RWPE2 (cell line): ENCODE data around the gene RGCC.

Experiments used
- ATAC-seq: fragments of 200-7000 bp; cut with Tn5 transposase; 3 replicates; pipeline ENCODE4 v1.9.1; 2021; ENCODE audit warnings: low read depth
- DNase-seq: peaks from one replicate; pipeline ENCODE4 v3.0.0-alpha.2; 2020; ENCODE audit warnings: low spot score
- H3K27ac ChIP-seq: fragments of 450-650 bp; 2 replicates; pipeline ENCODE4 v1.5.1; 2017; ENCODE audit warnings: mild to moderate bottlenecking; ENCODE audit not compliant: poor library complexity, severe bottlenecking
- H3K27me3 ChIP-seq: fragments of 250-450 bp; sonication (Bioruptor Pico); 2 replicates; pipeline ENCODE4 v1.5.1; 2021; ENCODE audit warnings: mild to moderate bottlenecking, moderate library complexity; ENCODE audit not compliant: insufficient read depth, poor library complexity, severe bottlenecking
- H3K36me3 ChIP-seq: fragments of 250-450 bp; sonication (Bioruptor Pico); 2 replicates; pipeline ENCODE4 v1.5.1; 2020; ENCODE audit warnings: low read depth, mild to moderate bottlenecking, moderate library complexity
- H3K4me1 ChIP-seq: fragments of 250-450 bp; sonication (Bioruptor Pico); 2 replicates; pipeline ENCODE4 v1.5.1; 2021; ENCODE audit warnings: mild to moderate bottlenecking, moderate library complexity; ENCODE audit not compliant: insufficient read depth, poor library complexity, severe bottlenecking
- H3K4me3 ChIP-seq: fragments of 250-450 bp; sonication (Bioruptor Pico); 2 replicates; pipeline ENCODE4 v1.5.1; 2021; ENCODE audit warnings: mild to moderate bottlenecking, moderate library complexity; ENCODE audit not compliant: severe bottlenecking
- H3K9me3 ChIP-seq: fragments of 250-450 bp; sonication (Bioruptor Pico); 2 replicates; pipeline ENCODE4 v1.5.1; 2021; ENCODE audit warnings: mild to moderate bottlenecking, moderate library complexity; ENCODE audit not compliant: severe bottlenecking
- TF ChIP-seq, protein P1 (sequence below): fragments of 450-650 bp; IDR thresholded peaks from one replicate; pipeline ENCODE4 v1.5.1; 2017; ENCODE audit warnings: mild to moderate bottlenecking, moderate library complexity; ENCODE audit not compliant: poor library complexity, severe bottlenecking

RGCC gene

DNA sequence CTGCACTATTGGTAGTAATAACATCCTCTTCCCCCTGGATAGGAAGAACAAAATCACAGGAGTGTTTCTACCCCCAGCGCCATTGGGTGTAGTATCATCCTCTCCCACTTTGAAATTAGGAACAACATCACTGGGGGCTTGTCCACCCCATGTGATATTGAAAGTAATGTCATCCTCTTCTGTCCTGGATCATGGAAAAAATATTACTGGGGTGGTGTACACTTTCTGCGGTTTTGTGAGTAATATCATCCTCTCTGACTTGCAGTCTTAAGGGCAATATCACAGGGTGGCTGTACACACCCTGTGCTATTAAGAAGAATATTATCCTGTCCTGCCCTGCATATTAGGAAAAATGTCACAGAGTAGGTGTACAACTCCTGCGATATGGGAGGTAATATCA lies 4.9 kb upstream of the RGCC start:
- Histone ChIP-seq H3K4me3 (no peak overlapping the region), H3K27me3 (peaks cover 16% of the 10 kb centered on the region), H3K27ac (no peak overlapping the region), H3K9me3 (no peaks in the 10 kb centered on the region), H3K36me3 (no peaks in the 10 kb centered on the region), H3K4me1 (no peaks in the 10 kb centered on the region)
- TF ChIP-seq, protein P1, sequence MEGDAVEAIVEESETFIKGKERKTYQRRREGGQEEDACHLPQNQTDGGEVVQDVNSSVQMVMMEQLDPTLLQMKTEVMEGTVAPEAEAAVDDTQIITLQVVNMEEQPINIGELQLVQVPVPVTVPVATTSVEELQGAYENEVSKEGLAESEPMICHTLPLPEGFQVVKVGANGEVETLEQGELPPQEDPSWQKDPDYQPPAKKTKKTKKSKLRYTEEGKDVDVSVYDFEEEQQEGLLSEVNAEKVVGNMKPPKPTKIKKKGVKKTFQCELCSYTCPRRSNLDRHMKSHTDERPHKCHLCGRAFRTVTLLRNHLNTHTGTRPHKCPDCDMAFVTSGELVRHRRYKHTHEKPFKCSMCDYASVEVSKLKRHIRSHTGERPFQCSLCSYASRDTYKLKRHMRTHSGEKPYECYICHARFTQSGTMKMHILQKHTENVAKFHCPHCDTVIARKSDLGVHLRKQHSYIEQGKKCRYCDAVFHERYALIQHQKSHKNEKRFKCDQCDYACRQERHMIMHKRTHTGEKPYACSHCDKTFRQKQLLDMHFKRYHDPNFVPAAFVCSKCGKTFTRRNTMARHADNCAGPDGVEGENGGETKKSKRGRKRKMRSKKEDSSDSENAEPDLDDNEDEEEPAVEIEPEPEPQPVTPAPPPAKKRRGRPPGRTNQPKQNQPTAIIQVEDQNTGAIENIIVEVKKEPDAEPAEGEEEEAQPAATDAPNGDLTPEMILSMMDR = no peak
- ATAC-seq (peak; percentile 41; the same call in 1 of the 3 replicates), DNase-seq (no peak)

DNA sequence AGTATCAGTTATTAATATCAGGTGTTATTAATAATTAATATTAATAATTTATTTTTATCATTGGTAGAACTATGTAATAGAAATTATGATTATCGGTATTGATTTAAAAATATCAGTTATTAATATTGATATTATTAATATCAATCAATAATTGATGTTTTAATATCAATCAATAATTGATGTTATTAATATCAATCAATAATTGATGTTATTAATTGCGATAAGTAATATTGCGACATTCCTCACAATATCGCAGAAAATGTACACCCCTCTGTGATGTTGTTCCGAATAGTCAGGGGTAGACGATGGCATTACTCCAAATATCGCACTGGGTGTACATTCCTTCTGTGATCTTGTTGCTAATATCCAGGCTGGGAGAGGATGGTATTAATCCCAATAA lies 3.7 kb upstream of the RGCC start:
- no peak for ATAC-seq
- Histone ChIP-seq H3K4me3 (no peak overlapping the region), H3K36me3 (no peaks in the 10 kb centered on the region), H3K27me3 (peaks cover 25% of the 10 kb centered on the region), H3K27ac (no peak overlapping the region), H3K4me1 (no peaks in the 10 kb centered on the region), H3K9me3 (no peaks in the 10 kb centered on the region)
- TF ChIP-seq, protein P1 = no peak
- no peak for DNase-seq

DNA sequence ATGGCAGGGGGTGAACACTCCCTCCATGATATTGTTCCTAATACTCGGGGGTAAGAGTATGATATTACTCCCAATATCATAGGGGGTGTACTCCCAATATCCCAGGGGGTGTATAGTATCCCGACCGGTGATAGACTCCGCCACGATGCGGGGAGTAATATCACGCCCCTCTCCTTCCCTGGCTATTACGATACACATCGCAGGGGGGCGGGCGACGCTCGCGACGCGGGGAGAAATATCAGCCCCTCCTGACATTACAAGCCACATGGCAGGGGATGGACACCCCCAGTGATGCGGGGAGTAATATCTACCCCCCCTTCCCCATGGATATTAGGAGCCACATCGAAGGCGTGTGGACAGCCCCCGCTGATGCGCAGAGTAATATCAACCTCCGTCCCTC lies 3.2 kb upstream of the RGCC start:
- H3K36me3 ChIP-seq = no peaks in the 10 kb centered on the region
- DNase-seq = no peak
- peaks cover 29% of the 10 kb centered on the region for H3K27me3 ChIP-seq
- no peaks in the 10 kb centered on the region for H3K4me1 ChIP-seq
- H3K4me3 ChIP-seq = no peak overlapping the region
- TF ChIP-seq, protein P1 = no peak
- no peak overlapping the region for H3K27ac ChIP-seq
- no peaks in the 10 kb centered on the region for H3K9me3 ChIP-seq
- ATAC-seq = no peak

DNA sequence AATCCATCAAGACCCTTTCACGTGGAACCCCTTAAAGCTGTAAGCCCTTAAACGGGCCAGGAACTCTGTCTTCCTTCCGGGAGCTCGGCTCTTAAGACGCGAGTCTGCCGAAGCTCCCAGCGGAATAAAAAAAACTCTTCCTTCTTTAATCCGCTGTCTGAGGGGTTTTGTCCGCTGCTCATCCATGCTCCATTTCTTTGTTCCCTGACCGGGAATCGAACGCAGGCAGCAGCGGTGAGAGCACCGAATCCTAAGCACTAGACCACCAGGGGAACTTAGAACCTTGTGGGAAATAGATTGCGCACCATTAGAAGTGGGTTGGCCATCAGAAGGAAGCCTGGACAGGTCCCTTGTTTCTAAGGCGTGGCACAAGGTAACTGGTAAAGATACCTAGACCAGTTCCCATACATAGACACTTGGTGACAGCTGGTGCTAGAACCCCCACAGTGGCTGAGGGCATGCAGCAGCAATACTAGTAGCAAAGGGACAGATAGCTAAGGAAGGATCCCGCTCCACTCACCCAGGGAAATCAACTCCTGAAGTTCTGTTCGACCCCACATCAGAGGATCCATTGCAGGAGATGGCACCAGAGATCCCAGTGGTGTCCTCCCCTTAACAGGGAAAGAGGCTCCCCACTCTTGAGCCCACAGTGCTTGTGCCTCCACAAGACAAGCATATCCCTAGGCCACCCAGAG lies 1.5 kb upstream of the RGCC start:
- peaks cover 29% of the 10 kb centered on the region for H3K27me3 ChIP-seq
- no peak for DNase-seq
- TF ChIP-seq, protein P1 = no peak
- no peak for ATAC-seq
- H3K27ac ChIP-seq = no peak overlapping the region
- H3K9me3 ChIP-seq = no peaks in the 10 kb centered on the region
- no peaks in the 10 kb centered on the region for H3K36me3 ChIP-seq
- H3K4me1 ChIP-seq = no peaks in the 10 kb centered on the region
- H3K4me3 ChIP-seq = no peak overlapping the region

DNA sequence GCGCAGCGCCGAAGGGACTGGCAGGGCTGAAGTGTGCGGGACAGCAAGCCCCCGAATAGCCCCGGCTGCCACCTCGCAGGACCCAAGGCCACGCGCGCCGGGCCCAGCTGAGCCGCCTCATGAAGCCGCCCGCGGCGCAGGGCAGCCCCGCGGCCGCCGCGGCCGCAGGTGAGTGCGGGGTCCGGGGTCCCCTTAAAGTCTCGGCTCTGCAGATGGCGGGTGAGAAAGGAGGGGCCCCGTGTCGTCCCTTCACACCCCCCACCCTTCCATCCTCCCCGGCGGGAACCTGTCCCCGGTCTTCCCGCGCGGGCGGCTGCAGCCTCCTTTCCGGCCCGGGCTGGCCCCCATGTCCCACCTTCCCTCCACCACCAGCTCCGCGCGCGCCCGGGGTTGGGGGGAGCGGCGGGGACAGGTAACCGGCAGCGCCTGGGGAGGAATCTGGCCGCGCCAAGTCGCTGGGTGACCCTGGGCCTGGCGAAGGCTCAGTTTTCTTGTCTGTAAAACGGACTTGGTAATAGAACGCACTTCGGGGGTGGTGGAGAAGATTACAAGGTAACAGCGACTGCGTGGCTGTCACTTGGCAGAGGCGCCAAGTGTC lies 338 bp downstream of the RGCC start:
- ATAC-seq (no peak), DNase-seq (no peak)
- no peaks in the 10 kb centered on the region for H3K9me3 ChIP-seq
- no peaks in the 10 kb centered on the region for H3K4me1 ChIP-seq
- H3K4me3 ChIP-seq = peak overlapping the region; percentile 31
- H3K36me3 ChIP-seq = no peaks in the 10 kb centered on the region
- no peak overlapping the region for H3K27ac ChIP-seq
- TF ChIP-seq, protein P1 = no peak
- H3K27me3 ChIP-seq = peaks cover 29% of the 10 kb centered on the region
